Measurements from ENCODE around the gene CDKN2B.

CDKN2B gene

GRCh38 chr9:21994556-21995005 lies 14.5 kb downstream of the CDKN2B start, which contains the start of gene CDKN2B-AS1:
Gene CDKN2B-AS1, plus strand, starts transcription at chr9:21994791.
- DNase-seq (ENCODE audit: extremely low spot score): peak; percentile 65
- peak; percentile 29 for TF ChIP-seq CTCF (IDR thresholded peaks at IDR 0.05; ENCODE audit: control extremely low read depth, extremely low read depth, low read depth, missing control alignments)
- CTCF ChIA-PET: interaction anchor here (1.2 to 9.3 kb wide), 7 partner anchors 8 to 183 kb away, joined by 3 to 95 read pairs (median 5); partner anchors contain the start of gene CDKN2B
- POLR2A ChIA-PET: interaction anchor here (0.9 kb wide), 1 partner anchor 15 kb away, joined by 3 read pairs; the partner anchor contains the start of gene CDKN2B

- ChIA-PET CTCF (interaction anchor here (1.2 to 9.3 kb wide), 7 partner anchors 8 to 182 kb away, joined by 3 to 95 read pairs (median 5); partner anchors contain the start of gene CDKN2B), POLR2A (interaction anchor here (0.9 kb wide), 1 partner anchor 15 kb away, joined by 3 read pairs; the partner anchor contains the start of gene CDKN2B)
- DNase-seq (ENCODE audit: extremely low spot score): peak; percentile 62
- peak; percentile 25 for TF ChIP-seq CTCF (IDR thresholded peaks at IDR 0.05; ENCODE audit: control extremely low read depth, extremely low read depth, low read depth, missing control alignments)
These were observed 15.1 kb downstream of the CDKN2B start, which contains the start of gene CDKN2A for GRCh38 chr9:21993893-21994555. Gene CDKN2A, minus strand, starts transcription at chr9:21994392.

- CTCF ChIA-PET: interaction anchor here (1.2 to 9.3 kb wide), 2 partner anchors 15 to 179 kb away, joined by 5 to 95 read pairs; partner anchors contain the start of gene CDKN2B
- POLR2A ChIA-PET: no interaction called here
- no peak for TF ChIP-seq CTCF (IDR thresholded peaks at IDR 0.05; ENCODE audit: control extremely low read depth, extremely low read depth, low read depth, missing control alignments)
- no peak for DNase-seq (ENCODE audit: extremely low spot score)
These were observed 16.1 kb downstream of the CDKN2B start for GRCh38 chr9:21993007-21993406.

- POLR2A ChIA-PET: no interaction called here
- TF ChIP-seq CTCF (IDR thresholded peaks at IDR 0.05; ENCODE audit: control extremely low read depth, extremely low read depth, low read depth, missing control alignments): no peak
- no peak for DNase-seq (ENCODE audit: extremely low spot score)
- CTCF ChIA-PET: interaction anchor here (1.3 to 9.3 kb wide), 3 partner anchors 13 to 20 kb away, joined by 3 to 95 read pairs (median 4); partner anchors contain the start of gene CDKN2B
These were observed 17.8 kb downstream of the CDKN2B start for GRCh38 chr9:21991072-21991959.

GRCh38 chr9:21989440-21990189 lies 19.5 kb downstream of the CDKN2B start:
- no peak for TF ChIP-seq CTCF (IDR thresholded peaks at IDR 0.05; ENCODE audit: control extremely low read depth, extremely low read depth, low read depth, missing control alignments)

More at GRCh38 chr9:21989440-21990189, 19.5 kb downstream of the CDKN2B start:
- no peak for DNase-seq (ENCODE audit: extremely low spot score)
- CTCF ChIA-PET: interaction anchor here (1.1 to 9.3 kb wide), 9 partner anchors 9 to 180 kb away, joined by 3 to 95 read pairs (median 3); partner anchors contain the start of gene CDKN2B
- POLR2A ChIA-PET: no interaction called here

Measured in GM10248 (cell line).